Activated CD4-positive, alpha-beta memory T cell treated with anti-CD3 and anti-CD28 coated beads for 36 hours (primary cell): Measurements from ENCODE around the gene AIF1. TPM values are rescaled to one million over a fixed set of nuclear protein-coding genes. Genes with fewer than 3 reads are reported as not detected.
A peak's percentile ranks its signal among the peaks of the same experiment; 100 is the strongest.

Source experiments
- CTCF ChIA-PET: fragments of 350-600 bp; sonication (Branson Sonifier 250); formaldehyde crosslinking; loops from one replicate; lab custom pipeline; 2021; ENCODE audit warnings: antibody characterized with exemption, inconsistent platforms; lab: Charles Lee
- POLR2A ChIA-PET: fragments of 350-600 bp; sonication (Branson Sonifier 250); formaldehyde crosslinking; loops from one replicate; lab custom pipeline; 2021; ENCODE audit warnings: antibody characterized with exemption; lab: Charles Lee
- DNase-seq: peaks from one replicate; pipeline ENCODE4 v3.0.0-alpha.2; 2020
- H3K27ac Mint-ChIP-seq: one replicate; pipeline ENCODE4 v1.8.0; 2021; ENCODE audit warnings: mixed read lengths
- H3K27me3 Mint-ChIP-seq: one replicate; pipeline ENCODE4 v1.8.0; 2021; ENCODE audit warnings: mixed read lengths
- H3K36me3 Mint-ChIP-seq: one replicate; pipeline ENCODE4 v1.8.0; 2021; ENCODE audit warnings: mixed read lengths
- H3K4me1 Mint-ChIP-seq: one replicate; pipeline ENCODE4 v1.8.0; 2021; ENCODE audit warnings: low read depth, mixed read lengths
- H3K4me3 Mint-ChIP-seq: one replicate; pipeline ENCODE4 v1.8.0; 2021; ENCODE audit warnings: mild to moderate bottlenecking, mixed read lengths
- H3K9me3 Mint-ChIP-seq: one replicate; pipeline ENCODE4 v1.8.0; 2021; ENCODE audit warnings: mixed read lengths
- intact Hi-C: fragments of 100-400 bp; cut with micrococcal nuclease; formaldehyde crosslinking; loops from one replicate; pipeline ENCODE4 v1.15.1; 2023
- total RNA-seq, 2 experiments: library from RNA; stranded (reverse); gene quantifications; one replicate each; pipeline ENCODE4 v1.2.3, GENCODE V29; 2021

Gene AIF1
- total RNA-seq, 2 experiments from 2014 or later: 26.1 to 29.0 TPM

GRCh38 chr6:31620586-31621319 lies 5.7 kb downstream of the AIF1 start, which contains the start of gene PRRC2A:
PRRC2A (plus strand) TSS chr6:31620715; CDS start chr6:31622790, 2,075 bp downstream.
- H3K36me3 Mint-ChIP-seq: peaks cover 39% of the 10 kb centered on the region
- DNase-seq: no peak

GRCh38 chr6:31621320-31621939 lies 6.4 kb downstream of the AIF1 start:
- POLR2A ChIA-PET: interaction anchor here (0.5 to 3.5 kb wide), 9 partner anchors 13 to 350 kb away, joined by 3 to 26 read pairs (median 5); partner anchors contain the start of genes BAG6, CSNK2B, DDX39B and DXO
- Mint-ChIP-seq H3K27me3 (no peaks in the 10 kb centered on the region), H3K9me3 (no peaks in the 10 kb centered on the region), H3K4me3 (peak overlapping the region; percentile 91), H3K27ac (peak overlapping the region; percentile 98), H3K36me3 (peaks cover 45% of the 10 kb centered on the region), H3K4me1 (peaks cover 33% of the 10 kb centered on the region)
- CTCF ChIA-PET: interaction anchor here (0.9 to 1.9 kb wide), 6 partner anchors 21 to 75 kb away, joined by 3 to 9 read pairs (median 5); partner anchors contain the start of genes ATP6V1G2 and NFKBIL1
- DNase-seq: no peak
- intact Hi-C loops: loop anchor here (2.0 kb wide), 1 partner anchor 53 kb away; no protein-coding TSS in a partner anchor

More at GRCh38 chr6:31620586-31621319, 5.7 kb downstream of the AIF1 start, which contains the start of gene PRRC2A:
- Mint-ChIP-seq H3K27ac (peak within 1 kb of the TSS; percentile 98), H3K27me3 (no peaks in the 10 kb centered on the region), H3K4me1 (peaks cover 40% of the 10 kb centered on the region), H3K4me3 (peak within 1 kb of the TSS; percentile 91), H3K9me3 (no peaks in the 10 kb centered on the region)
- CTCF ChIA-PET: interaction anchor here (0.8 to 1.3 kb wide), 4 partner anchors 22 to 79 kb away, joined by 3 to 6 read pairs (median 5); partner anchors contain the start of gene DDX39B
- intact Hi-C loops: loop anchor here (1.0 to 2.0 kb wide), 8 partner anchors 32 to 348 kb away; partner anchors contain the start of genes ATP6V1G2, BAG6, DDX39B and HLA-C
- POLR2A ChIA-PET: interaction anchor here (0.5 to 3.5 kb wide), 9 partner anchors 20 to 351 kb away, joined by 3 to 26 read pairs (median 5); partner anchors contain the start of genes BAG6, CSNK2B, DDX39B and DXO

- Mint-ChIP-seq H3K9me3 (no peaks in the 10 kb centered on the region), H3K27me3 (no peaks in the 10 kb centered on the region), H3K4me3 (peak overlapping the region; percentile 91), H3K4me1 (peaks cover 28% of the 10 kb centered on the region), H3K27ac (peak overlapping the region; percentile 98), H3K36me3 (peaks cover 47% of the 10 kb centered on the region)
- POLR2A ChIA-PET: interaction anchor here (0.7 to 3.5 kb wide), 6 partner anchors 12 to 106 kb away, joined by 3 to 26 read pairs (median 6); partner anchors contain the start of genes BAG6, CSNK2B, GPANK1 and MCCD1
- no peak for DNase-seq
- intact Hi-C loops: loop anchor here (2.0 kb wide), 1 partner anchor 53 kb away; no protein-coding TSS in a partner anchor
- CTCF ChIA-PET: interaction anchor here (0.8 to 1.9 kb wide), 9 partner anchors 22 to 76 kb away, joined by 3 to 9 read pairs (median 3); partner anchors contain the start of genes ATP6V1G2, LTB and NFKBIL1
Measured at GRCh38 chr6:31621991-31622390, 7.0 kb downstream of the AIF1 start.

- H3K27ac Mint-ChIP-seq: peak overlapping the region; percentile 98
- CTCF ChIA-PET: interaction anchor here (0.8 to 1.9 kb wide), 7 partner anchors 24 to 81 kb away, joined by 3 to 9 read pairs (median 3); partner anchors contain the start of genes ATP6V1G2, DDX39B, LTB and NFKBIL1
Measured at GRCh38 chr6:31622684-31623091, 7.7 kb downstream of the AIF1 start.

GRCh38 chr6:31624070-31624469 lies 9.0 kb downstream of the AIF1 start:
- ChIA-PET POLR2A (interaction anchor here (0.5 kb wide), 1 partner anchor 46 kb away, joined by 3 read pairs; the partner anchor contains the start of gene LY6G5B), CTCF (interaction anchor here (1.0 kb wide), 1 partner anchor 72 kb away, joined by 4 read pairs; no protein-coding TSS in a partner anchor)
- H3K36me3 Mint-ChIP-seq: peaks cover 64% of the 10 kb centered on the region
- no peak for DNase-seq
- H3K4me3 Mint-ChIP-seq: no peak overlapping the region
- intact Hi-C loops: no loop called here
- H3K27me3 Mint-ChIP-seq: no peaks in the 10 kb centered on the region
- no peaks in the 10 kb centered on the region for H3K9me3 Mint-ChIP-seq
- peaks cover 20% of the 10 kb centered on the region for H3K4me1 Mint-ChIP-seq
- H3K27ac Mint-ChIP-seq: peak overlapping the region; percentile 31

More at GRCh38 chr6:31622684-31623091, 7.7 kb downstream of the AIF1 start:
- Mint-ChIP-seq H3K36me3 (peaks cover 54% of the 10 kb centered on the region), H3K27me3 (no peaks in the 10 kb centered on the region), H3K9me3 (no peaks in the 10 kb centered on the region), H3K4me1 (peaks cover 27% of the 10 kb centered on the region), H3K4me3 (peak overlapping the region; percentile 91)
- intact Hi-C loops: no loop called here
- POLR2A ChIA-PET: interaction anchor here (1.1 to 3.5 kb wide), 5 partner anchors 11 to 94 kb away, joined by 3 to 26 read pairs (median 8); partner anchors contain the start of genes BAG6, CSNK2B, GPANK1 and MCCD1
- DNase-seq: no peak

GRCh38 chr6:31626952-31627351 lies 11.9 kb downstream of the AIF1 start:
- ChIA-PET CTCF (no interaction called here), POLR2A (interaction anchor here (0.6 to 2.0 kb wide), 6 partner anchors 9 to 229 kb away, joined by 3 to 6 read pairs (median 4); partner anchors contain the start of genes BAG6 and LTB)
- DNase-seq: no peak
- intact Hi-C loops: no loop called here
- Mint-ChIP-seq H3K9me3 (no peaks in the 10 kb centered on the region), H3K36me3 (peaks cover 80% of the 10 kb centered on the region), H3K27ac (no peak overlapping the region), H3K4me3 (no peak overlapping the region), H3K27me3 (no peaks in the 10 kb centered on the region), H3K4me1 (peaks cover 12% of the 10 kb centered on the region)

GRCh38 chr6:31627690-31628287 lies 12.8 kb downstream of the AIF1 start:
- ChIA-PET POLR2A (interaction anchor here (0.7 to 1.5 kb wide), 3 partner anchors 17 to 110 kb away, joined by 3 to 4 read pairs (median 4); partner anchors contain the start of gene BAG6), CTCF (no interaction called here)
- H3K27me3 Mint-ChIP-seq: no peaks in the 10 kb centered on the region
- H3K27ac Mint-ChIP-seq: no peak overlapping the region
- peaks cover 80% of the 10 kb centered on the region for H3K36me3 Mint-ChIP-seq
- H3K4me3 Mint-ChIP-seq: no peak overlapping the region
- no peaks in the 10 kb centered on the region for H3K9me3 Mint-ChIP-seq
- DNase-seq: no peak
- H3K4me1 Mint-ChIP-seq: peaks cover 4% of the 10 kb centered on the region
- intact Hi-C loops: no loop called here

GRCh38 chr6:31629014-31629413 lies 14.0 kb downstream of the AIF1 start:
- H3K4me1 Mint-ChIP-seq: no peaks in the 10 kb centered on the region
- no peaks in the 10 kb centered on the region for H3K9me3 Mint-ChIP-seq
- ChIA-PET CTCF (no interaction called here), POLR2A (interaction anchor here (0.6 kb wide), 1 partner anchor 91 kb away, joined by 3 read pairs; no protein-coding TSS in a partner anchor)
- H3K27ac Mint-ChIP-seq: no peak overlapping the region
- H3K27me3 Mint-ChIP-seq: no peaks in the 10 kb centered on the region
- DNase-seq: no peak
- H3K4me3 Mint-ChIP-seq: no peak overlapping the region
- intact Hi-C loops: no loop called here
- peaks cover 78% of the 10 kb centered on the region for H3K36me3 Mint-ChIP-seq

- Mint-ChIP-seq H3K27ac (no peak overlapping the region), H3K4me1 (no peaks in the 10 kb centered on the region), H3K9me3 (no peaks in the 10 kb centered on the region), H3K36me3 (peaks cover 74% of the 10 kb centered on the region), H3K4me3 (no peak overlapping the region), H3K27me3 (no peaks in the 10 kb centered on the region)
- POLR2A ChIA-PET: no interaction called here
- CTCF ChIA-PET: no interaction called here
- no peak for DNase-seq
- intact Hi-C loops: no loop called here
Measured at GRCh38 chr6:31630177-31630934, 15.3 kb downstream of the AIF1 start.

- H3K27ac Mint-ChIP-seq: no peak overlapping the region
- no peaks in the 10 kb centered on the region for H3K9me3 Mint-ChIP-seq
Measured at GRCh38 chr6:31631209-31631608, 16.2 kb downstream of the AIF1 start.

More at GRCh38 chr6:31631209-31631608, 16.2 kb downstream of the AIF1 start:
- ChIA-PET POLR2A (interaction anchor here (0.7 to 1.0 kb wide), 2 partner anchors 9 to 21 kb away, joined by 3 read pairs; partner anchors contain the start of gene BAG6), CTCF (no interaction called here)
- H3K36me3 Mint-ChIP-seq: peaks cover 72% of the 10 kb centered on the region
- H3K27me3 Mint-ChIP-seq: no peaks in the 10 kb centered on the region
- intact Hi-C loops: no loop called here
- H3K4me1 Mint-ChIP-seq: no peaks in the 10 kb centered on the region
- DNase-seq: no peak
- no peak overlapping the region for H3K4me3 Mint-ChIP-seq
